HepG2 (cell line): Measurements from ENCODE around the gene ITGB8. TPM values are rescaled to one million over a fixed set of nuclear protein-coding genes. Genes with fewer than 3 reads are reported as not detected.
"Not testable (repeated sequence)": the region's sequence is repeated elsewhere in the genome, so short reads cannot be mapped to it uniquely, and the experiment has no call there.

Experiments used
- ATAC-seq: fragments of 200-7000 bp; cut with Tn5 transposase; 3 replicates; pipeline ENCODE4 v1.9.1; 2020; ENCODE audit warnings: mild to moderate bottlenecking, moderate library complexity
- BruUV-seq: library from RNA; stranded (reverse); fragments of 400-500 nt; replicated peaks from 2 replicates; lab custom pipeline; 2021; lab: Mats Ljungman, UMichigan
- CTCF ChIA-PET: fragments of 300-600 bp; formaldehyde crosslinking; extraction: SDS; loops from one replicate; lab custom pipeline; 2021; ENCODE audit warnings: low total read pairs, inconsistent platforms, low intra/inter-chr PET ratio; lab: Yijun Ruan, JAX
- POLR2A ChIA-PET: fragments of 350-600 bp; sonication (Branson Sonifier 250); formaldehyde crosslinking; loops from one replicate; lab custom pipeline; 2020; ENCODE audit warnings: antibody characterized with exemption, inconsistent platforms; lab: Yijun Ruan, JAX
- DNase-seq: peaks from one replicate; pipeline ENCODE4 v3.0.0-alpha.2; 2015; ENCODE audit warnings: low spot score
- FAIRE-seq: peaks from 3 replicates; lab custom pipeline; 2011; peaks lifted over from hg19 to GRCh38; lab: Jason Lieb, UNC
- H2AFZ ChIP-seq: one replicate; pipeline ENCODE4 v1.6.1; 2011; ENCODE audit warnings: low read length, inconsistent platforms
- H3K27ac ChIP-seq: fragments of 300-600 bp; 3 replicates; pipeline ENCODE4 v1.8.0; 2011; ENCODE audit warnings: mixed run types, mild to moderate bottlenecking, mixed read lengths, low read length, inconsistent platforms; ENCODE audit not compliant: insufficient read depth; ENCODE audit errors: extremely low read length
- H3K27me3 ChIP-seq, 2 experiments: fragments of 200-600 bp in 1 of 2; 2 replicates in 1 of 2; 3 replicates in 1 of 2; pipeline versions ENCODE4 v1.6.0 to v1.8.0; 2011; ENCODE audit warnings: low read length in 2 of 2, mild to moderate bottlenecking in 2 of 2, moderate library complexity in 2 of 2, inconsistent platforms in 1 of 2; ENCODE audit not compliant: insufficient read depth in 2 of 2, control insufficient read depth in 1 of 2
- H3K36me3 ChIP-seq, 2 experiments: fragments of 200-600 bp in 1 of 2; replicated peaks in 1 of 2; 2 replicates in 1 of 2; 3 replicates in 1 of 2; pipeline versions ENCODE4 v1.5.1 to v1.8.0; 2011; ENCODE audit warnings: low read length in 2 of 2, inconsistent platforms in 1 of 2; ENCODE audit not compliant: insufficient read depth in 2 of 2, control insufficient read depth in 1 of 2
- H3K4me1 ChIP-seq: 2 replicates; pipeline ENCODE4 v1.5.1; 2012; ENCODE audit warnings: low read length, inconsistent platforms; ENCODE audit not compliant: insufficient read depth
- H3K4me2 ChIP-seq: 2 replicates; pipeline ENCODE4 v1.6.0; 2011; ENCODE audit warnings: low read depth, low read length, inconsistent platforms
- H3K4me3 ChIP-seq, 3 experiments: fragments of 200-600 bp in 1 of 3; sonication (generic), shearing (Covaris generic) in 1 of 3; replicated peaks in 1 of 3; 2 replicates each; pipeline ENCODE4 v1.5.1; 2011 to 2016; ENCODE audit warnings: low read length in 3 of 3, inconsistent platforms in 2 of 3, low read depth in 2 of 3, mild to moderate bottlenecking in 2 of 3, control low read depth in 1 of 3, mixed read lengths in 1 of 3; ENCODE audit not compliant: insufficient read depth in 1 of 3
- H3K79me2 ChIP-seq: one replicate; pipeline ENCODE4 v1.6.1; 2011; ENCODE audit warnings: low read length, inconsistent platforms; ENCODE audit not compliant: insufficient read depth
- H3K9ac ChIP-seq: 2 replicates; pipeline ENCODE4 v1.6.0; 2011; ENCODE audit warnings: mild to moderate bottlenecking, low read depth, low read length, inconsistent platforms; ENCODE audit not compliant: insufficient read depth
- H3K9me3 ChIP-seq: 2 replicates; pipeline ENCODE4 v1.5.1; 2012; ENCODE audit warnings: mild to moderate bottlenecking, low read length
- H4K20me1 ChIP-seq: 2 replicates; pipeline ENCODE4 v1.6.0; 2011; ENCODE audit warnings: inconsistent platforms, mild to moderate bottlenecking, low read length, moderate library complexity; ENCODE audit not compliant: insufficient read depth
- CAMTA2 ChIP-seq: sonication (generic); formaldehyde crosslinking; IDR thresholded peaks from 2 replicates; pipeline ENCODE4 v1.4.0; 2020; ENCODE audit warnings: mild to moderate bottlenecking, missing genetic modification reagents, borderline replicate concordance
- HOXA5 ChIP-seq: sonication (generic); formaldehyde crosslinking; IDR thresholded peaks from 2 replicates; pipeline ENCODE4 v1.4.0; 2020; ENCODE audit warnings: missing genetic modification reagents
- KDM3A ChIP-seq: IDR thresholded peaks from 2 replicates; pipeline ENCODE4 v1.6.1; 2018; ENCODE audit warnings: low read depth, missing compliant biosample characterization
- MXI1 ChIP-seq: IDR thresholded peaks from 3 replicates; pipeline ENCODE4 v1.6.1; 2012; ENCODE audit warnings: low read depth, low read length, inconsistent platforms, borderline replicate concordance
- TCF12 ChIP-seq, 2 experiments: fragments of 450-650 bp in 1 of 2; sonication (generic) in 1 of 2; formaldehyde crosslinking in 1 of 2; IDR thresholded peaks; 2 replicates each; pipeline versions ENCODE4 v1.6.1 to v1.8.0; 2017 to 2022; ENCODE audit warnings: antibody characterized with exemption in 1 of 2, mild to moderate bottlenecking in 1 of 2, missing genetic modification reagents in 1 of 2, moderate library complexity in 1 of 2
- TGIF2 ChIP-seq: IDR thresholded peaks from 2 replicates; pipeline ENCODE4 v1.6.1; 2016; ENCODE audit warnings: control low read depth, missing compliant biosample characterization
- ZNF790 ChIP-seq: sonication (generic); formaldehyde crosslinking; IDR thresholded peaks from 2 replicates; pipeline ENCODE4 v1.8.0; 2022; ENCODE audit warnings: missing genetic modification reagents, mild to moderate bottlenecking, borderline replicate concordance
- ZSCAN20 ChIP-seq: sonication (generic); formaldehyde crosslinking; IDR thresholded peaks from 2 replicates; pipeline ENCODE4 v1.4.0; 2020; ENCODE audit warnings: missing genetic modification reagents, mild to moderate bottlenecking, borderline replicate concordance
- WGBS: methylation state at CpG from one replicate; pipeline ENCODE4 v1.1.6; 2017; ENCODE audit warnings: low lambda C conversion rate; 5-methylcytosine and 5-hydroxymethylcytosine counted together
- in situ Hi-C: cut with HindIII; loops from 2 replicates; pipeline ENCODE4 v1.10.0; 2017; ENCODE audit warnings: low pct_unique_long_range_greater_than_20kb; ENCODE audit not compliant: extremely low pct_ligation_motif_present
- intact Hi-C: fragments of 100-400 bp; cut with micrococcal nuclease; formaldehyde crosslinking; loops from one replicate; pipeline ENCODE4 v1.10.0; 2022; ENCODE audit not compliant: unreplicated experiment
- polyA plus RNA-seq, 8 experiments: library from polyadenylated mRNA; depleted of rRNA in 3 of 8; stranded (reverse) in 7 of 8; unstranded in 1 of 8; fragments of >200 nt; fragmentation: Illumina TruSeq in 4 of 8; extraction: Trizol in 4 of 8; gene quantifications; 2 replicates each; pipeline versions ENCODE4 v1.2.1 to v1.2.3, GENCODE V29; 2011 to 2016; ENCODE audit warnings: low read depth in 4 of 8, missing spikeins in 1 of 8, mixed read lengths in 1 of 8; ENCODE audit not compliant: insufficient read depth in 1 of 8
- total RNA-seq, 5 experiments: library from RNA; depleted of rRNA; stranded (reverse); fragments of >200 nt; fragmentation: Illumina TruSeq; extraction: Trizol; gene quantifications; 2 replicates each; pipeline ENCODE4 v1.2.3, GENCODE V29; 2016; ENCODE audit warnings: low read depth in 1 of 5
- TF ChIP-seq, protein P1 (sequence below): sonication (generic); formaldehyde crosslinking; IDR thresholded peaks from 2 replicates; pipeline ENCODE4 v1.4.0; 2020; ENCODE audit warnings: mild to moderate bottlenecking, missing genetic modification reagents
- TF ChIP-seq, protein P2 (sequence below): sonication (generic); formaldehyde crosslinking; IDR thresholded peaks from 2 replicates; pipeline ENCODE4 v1.5.1; 2020; ENCODE audit warnings: mild to moderate bottlenecking, missing genetic modification reagents, borderline replicate concordance

ITGB8 gene
- total and polyA plus RNA-seq, 2 of the 13 experiments (the other 11 are each of a cell fraction or from before 2014, with no cell fraction given), result 0.01 TPM; not detected in 1

DNA sequence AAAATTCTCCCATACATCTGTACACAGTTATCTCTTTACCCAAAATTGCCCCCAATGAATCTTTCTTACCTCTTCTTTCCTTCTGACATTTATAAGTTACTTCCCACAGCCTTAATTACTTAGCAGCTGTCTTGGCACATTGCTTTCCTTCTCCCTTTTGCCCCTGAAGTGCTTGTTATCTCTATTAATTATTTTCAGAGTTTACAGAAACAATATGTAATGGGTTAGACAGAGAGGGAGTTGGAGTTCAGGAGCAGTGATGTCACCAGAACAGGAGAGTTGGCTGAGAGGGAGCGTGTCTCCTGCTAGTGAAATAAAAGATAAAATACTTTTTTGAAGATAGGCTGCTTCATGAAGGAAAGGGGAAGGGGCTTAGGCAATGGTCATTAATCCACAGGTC, 57.4 kb downstream of the ITGB8 start:
- WGBS, result 0% methylated on average over 1 of the region's 1 CpG
- DNase-seq (no peak), ATAC-seq (no peak), FAIRE-seq (no peak)
- H4K20me1 ChIP-seq, result no peaks in the 10 kb centered on the region
- no peak for TF ChIP-seq MXI1
- TF ChIP-seq KDM3A (CRISPR knock-in tag), result no peak
- TF ChIP-seq TGIF2 (CRISPR knock-in tag), result no peak
- TF ChIP-seq, protein P1, sequence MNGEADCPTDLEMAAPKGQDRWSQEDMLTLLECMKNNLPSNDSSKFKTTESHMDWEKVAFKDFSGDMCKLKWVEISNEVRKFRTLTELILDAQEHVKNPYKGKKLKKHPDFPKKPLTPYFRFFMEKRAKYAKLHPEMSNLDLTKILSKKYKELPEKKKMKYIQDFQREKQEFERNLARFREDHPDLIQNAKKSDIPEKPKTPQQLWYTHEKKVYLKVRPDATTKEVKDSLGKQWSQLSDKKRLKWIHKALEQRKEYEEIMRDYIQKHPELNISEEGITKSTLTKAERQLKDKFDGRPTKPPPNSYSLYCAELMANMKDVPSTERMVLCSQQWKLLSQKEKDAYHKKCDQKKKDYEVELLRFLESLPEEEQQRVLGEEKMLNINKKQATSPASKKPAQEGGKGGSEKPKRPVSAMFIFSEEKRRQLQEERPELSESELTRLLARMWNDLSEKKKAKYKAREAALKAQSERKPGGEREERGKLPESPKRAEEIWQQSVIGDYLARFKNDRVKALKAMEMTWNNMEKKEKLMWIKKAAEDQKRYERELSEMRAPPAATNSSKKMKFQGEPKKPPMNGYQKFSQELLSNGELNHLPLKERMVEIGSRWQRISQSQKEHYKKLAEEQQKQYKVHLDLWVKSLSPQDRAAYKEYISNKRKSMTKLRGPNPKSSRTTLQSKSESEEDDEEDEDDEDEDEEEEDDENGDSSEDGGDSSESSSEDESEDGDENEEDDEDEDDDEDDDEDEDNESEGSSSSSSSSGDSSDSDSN (CRISPR knock-in tag), result no peak
- no peak for TF ChIP-seq CAMTA2 (CRISPR knock-in tag)
- TF ChIP-seq ZNF790, result no peak
- no peak for TF ChIP-seq TCF12 (IDR thresholded peaks at IDR 0.05)
- no peak for TF ChIP-seq TCF12 (CRISPR knock-in tag; IDR thresholded peaks at IDR 0.05)
- TF ChIP-seq, protein P2, sequence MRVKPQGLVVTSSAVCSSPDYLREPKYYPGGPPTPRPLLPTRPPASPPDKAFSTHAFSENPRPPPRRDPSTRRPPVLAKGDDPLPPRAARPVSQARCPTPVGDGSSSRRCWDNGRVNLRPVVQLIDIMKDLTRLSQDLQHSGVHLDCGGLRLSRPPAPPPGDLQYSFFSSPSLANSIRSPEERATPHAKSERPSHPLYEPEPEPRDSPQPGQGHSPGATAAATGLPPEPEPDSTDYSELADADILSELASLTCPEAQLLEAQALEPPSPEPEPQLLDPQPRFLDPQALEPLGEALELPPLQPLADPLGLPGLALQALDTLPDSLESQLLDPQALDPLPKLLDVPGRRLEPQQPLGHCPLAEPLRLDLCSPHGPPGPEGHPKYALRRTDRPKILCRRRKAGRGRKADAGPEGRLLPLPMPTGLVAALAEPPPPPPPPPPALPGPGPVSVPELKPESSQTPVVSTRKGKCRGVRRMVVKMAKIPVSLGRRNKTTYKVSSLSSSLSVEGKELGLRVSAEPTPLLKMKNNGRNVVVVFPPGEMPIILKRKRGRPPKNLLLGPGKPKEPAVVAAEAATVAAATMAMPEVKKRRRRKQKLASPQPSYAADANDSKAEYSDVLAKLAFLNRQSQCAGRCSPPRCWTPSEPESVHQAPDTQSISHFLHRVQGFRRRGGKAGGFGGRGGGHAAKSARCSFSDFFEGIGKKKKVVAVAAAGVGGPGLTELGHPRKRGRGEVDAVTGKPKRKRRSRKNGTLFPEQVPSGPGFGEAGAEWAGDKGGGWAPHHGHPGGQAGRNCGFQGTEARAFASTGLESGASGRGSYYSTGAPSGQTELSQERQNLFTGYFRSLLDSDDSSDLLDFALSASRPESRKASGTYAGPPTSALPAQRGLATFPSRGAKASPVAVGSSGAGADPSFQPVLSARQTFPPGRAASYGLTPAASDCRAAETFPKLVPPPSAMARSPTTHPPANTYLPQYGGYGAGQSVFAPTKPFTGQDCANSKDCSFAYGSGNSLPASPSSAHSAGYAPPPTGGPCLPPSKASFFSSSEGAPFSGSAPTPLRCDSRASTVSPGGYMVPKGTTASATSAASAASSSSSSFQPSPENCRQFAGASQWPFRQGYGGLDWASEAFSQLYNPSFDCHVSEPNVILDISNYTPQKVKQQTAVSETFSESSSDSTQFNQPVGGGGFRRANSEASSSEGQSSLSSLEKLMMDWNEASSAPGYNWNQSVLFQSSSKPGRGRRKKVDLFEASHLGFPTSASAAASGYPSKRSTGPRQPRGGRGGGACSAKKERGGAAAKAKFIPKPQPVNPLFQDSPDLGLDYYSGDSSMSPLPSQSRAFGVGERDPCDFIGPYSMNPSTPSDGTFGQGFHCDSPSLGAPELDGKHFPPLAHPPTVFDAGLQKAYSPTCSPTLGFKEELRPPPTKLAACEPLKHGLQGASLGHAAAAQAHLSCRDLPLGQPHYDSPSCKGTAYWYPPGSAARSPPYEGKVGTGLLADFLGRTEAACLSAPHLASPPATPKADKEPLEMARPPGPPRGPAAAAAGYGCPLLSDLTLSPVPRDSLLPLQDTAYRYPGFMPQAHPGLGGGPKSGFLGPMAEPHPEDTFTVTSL (CRISPR knock-in tag), result no peak
- no peak for TF ChIP-seq ZSCAN20 (CRISPR knock-in tag)
- TF ChIP-seq HOXA5 (CRISPR knock-in tag), result no peak
- no peak overlapping the region for H3K9ac ChIP-seq
- intact Hi-C loops (no loop called here), in situ Hi-C loops (no loop called here)
- no peak overlapping the region for H2AFZ ChIP-seq
- H3K36me3 ChIP-seq, result no peaks in the 10 kb centered on the region
- no peaks in the 10 kb centered on the region for H3K9me3 ChIP-seq
- H3K4me2 ChIP-seq, result no peak overlapping the region
- H3K27ac ChIP-seq, result no peak overlapping the region
- ChIA-PET CTCF (no interaction called here), POLR2A (no interaction called here)
- BruUV-seq, result no TSS peak
- H3K4me1 ChIP-seq, result no peaks in the 10 kb centered on the region
- no peaks in the 10 kb centered on the region for H3K27me3 ChIP-seq
- no peaks in the 10 kb centered on the region for H3K79me2 ChIP-seq
- H3K4me3 ChIP-seq, result no peak overlapping the region

GRCh38 chr7:20389192-20389591, 58.5 kb downstream of the ITGB8 start:
- POLR2A ChIA-PET, DNase-seq, H3K27ac ChIP-seq, H3K9me3 ChIP-seq, H3K4me2 ChIP-seq, H3K4me1 ChIP-seq, BruUV-seq, H3K9ac ChIP-seq, H2AFZ ChIP-seq, FAIRE-seq, H3K4me3 ChIP-seq, in situ Hi-C loops, H4K20me1 ChIP-seq, ATAC-seq, H3K27me3 ChIP-seq, H3K79me2 ChIP-seq, H3K36me3 ChIP-seq, intact Hi-C loops, CTCF ChIA-PET: not testable (repeated sequence)
- WGBS, result 0% methylated on average over 2 of the region's 2 CpGs
